NCI-H1694 treated with DMSO at 0.1 percent for 48 hours (cell line): ENCODE data around the gene TTC7B.

Experiments used
- DNase-seq: peaks from one replicate; lab custom pipeline; 2025; lab: John Stamatoyannopoulos, UW

Gene TTC7B

GRCh38 chr14:90805084-90805391, 11.2 kb downstream of the TTC7B start:
- no peak for DNase-seq

- DNase-seq, result no peak
Measured at GRCh38 chr14:90804292-90805083, 11.7 kb downstream of the TTC7B start.

GRCh38 chr14:90803249-90803648, 13.0 kb downstream of the TTC7B start:
- no peak for DNase-seq

GRCh38 chr14:90799420-90799819, 16.8 kb downstream of the TTC7B start:
- DNase-seq, result no peak

GRCh38 chr14:90797919-90798318, 18.3 kb downstream of the TTC7B start:
- no peak for DNase-seq

- DNase-seq, result no peak
Measured at GRCh38 chr14:90797451-90797850, 18.8 kb downstream of the TTC7B start.

- DNase-seq, result no peak
Measured at GRCh38 chr14:90796329-90796728, 19.9 kb downstream of the TTC7B start.

GRCh38 chr14:90795744-90796143, 20.5 kb downstream of the TTC7B start:
- no peak for DNase-seq

- DNase-seq, result no peak
Measured at GRCh38 chr14:90791486-90791885, 24.7 kb downstream of the TTC7B start.

- no peak for DNase-seq
Measured at GRCh38 chr14:90788031-90788430, 28.2 kb downstream of the TTC7B start.

GRCh38 chr14:90785876-90786450, 30.3 kb downstream of the TTC7B start:
- no peak for DNase-seq

- no peak for DNase-seq
Measured at GRCh38 chr14:90785471-90785870, 30.8 kb downstream of the TTC7B start.

GRCh38 chr14:90784621-90785270, 31.5 kb downstream of the TTC7B start:
- DNase-seq, result no peak

- DNase-seq, result no peak
Measured at GRCh38 chr14:90783344-90783743, 32.9 kb downstream of the TTC7B start.

- DNase-seq, result no peak
Measured at GRCh38 chr14:90782892-90783291, 33.3 kb downstream of the TTC7B start.

GRCh38 chr14:90781876-90782275, 34.4 kb downstream of the TTC7B start:
- DNase-seq, result no peak

GRCh38 chr14:90781344-90781761, 34.9 kb downstream of the TTC7B start:
- no peak for DNase-seq

GRCh38 chr14:90780519-90780918, 35.7 kb downstream of the TTC7B start:
- DNase-seq, result no peak

GRCh38 chr14:90778571-90779255, 37.5 kb downstream of the TTC7B start:
- no peak for DNase-seq

- DNase-seq, result no peak
Measured at GRCh38 chr14:90777830-90778485, 38.3 kb downstream of the TTC7B start.

- no peak for DNase-seq
Measured at GRCh38 chr14:90777358-90777757, 38.9 kb downstream of the TTC7B start.

GRCh38 chr14:90775441-90775840, 40.8 kb downstream of the TTC7B start:
- no peak for DNase-seq
